Activated naive CD4-positive, alpha-beta T cell treated with anti-CD3 and anti-CD28 coated beads, Interleukin-2, amount 50 U/mL, for 24 hours (primary cell): ENCODE results near the gene SULT2B1.
A peak's percentile ranks its signal among the peaks of the same experiment; 100 is the strongest.

Experiments
- H3K27ac Mint-ChIP-seq: one replicate; pipeline ENCODE4 v1.8.0; 2021; ENCODE audit warnings: mild to moderate bottlenecking, mixed read lengths
- H3K27me3 Mint-ChIP-seq: one replicate; pipeline ENCODE4 v1.8.0; 2021; ENCODE audit warnings: mixed read lengths
- H3K36me3 Mint-ChIP-seq: one replicate; pipeline ENCODE4 v1.8.0; 2021; ENCODE audit warnings: mixed read lengths
- H3K4me1 Mint-ChIP-seq: one replicate; pipeline ENCODE4 v1.8.0; 2021; ENCODE audit warnings: mixed read lengths
- H3K4me3 Mint-ChIP-seq: one replicate; pipeline ENCODE4 v1.8.0; 2021; ENCODE audit warnings: mild to moderate bottlenecking, mixed read lengths
- H3K9me3 Mint-ChIP-seq: one replicate; pipeline ENCODE4 v1.8.0; 2021; ENCODE audit warnings: mixed read lengths

Gene SULT2B1

DNA sequence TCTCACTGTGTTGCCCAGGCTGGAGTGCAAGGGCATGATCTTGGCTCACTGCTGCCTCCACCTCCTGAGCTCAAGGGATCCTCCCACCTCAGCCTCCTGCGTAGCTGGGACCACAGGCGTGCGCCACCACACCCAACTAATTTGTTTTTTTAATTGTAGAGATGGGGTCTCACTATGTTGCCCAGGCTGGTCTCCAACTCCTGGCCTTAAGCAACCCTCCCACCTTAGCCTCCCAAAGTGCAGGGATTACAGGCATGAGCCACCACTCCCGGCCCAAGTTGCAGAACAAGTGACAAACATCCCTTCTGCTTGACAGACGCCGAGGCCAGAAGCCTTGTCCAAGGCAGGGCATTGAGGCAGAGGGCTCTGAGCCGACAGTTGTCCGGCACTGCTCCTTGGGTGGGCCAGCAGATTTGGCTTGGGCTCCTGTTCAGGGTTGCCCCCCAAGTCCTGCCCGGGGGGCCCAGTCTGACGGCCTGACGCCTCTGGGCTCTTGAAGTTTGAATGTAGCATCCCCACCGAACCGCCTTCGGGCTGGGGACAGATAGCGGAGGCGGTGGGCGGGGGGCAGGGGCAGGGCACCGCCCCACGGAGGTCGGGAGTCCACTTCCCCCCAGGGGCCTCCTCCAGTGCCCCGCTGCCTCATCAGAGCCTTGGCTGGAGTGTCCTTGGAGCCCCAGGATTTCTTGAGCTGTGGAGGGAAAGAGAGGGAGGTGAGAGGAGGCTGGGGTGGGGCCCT is 48.9 kb downstream of the SULT2B1 start:
- no peaks in the 10 kb centered on the region for H3K4me1 Mint-ChIP-seq
- H3K4me3 Mint-ChIP-seq: no peak overlapping the region
- no peaks in the 10 kb centered on the region for H3K27me3 Mint-ChIP-seq
- H3K36me3 Mint-ChIP-seq: no peaks in the 10 kb centered on the region
- no peak overlapping the region for H3K27ac Mint-ChIP-seq
- H3K9me3 Mint-ChIP-seq: no peaks in the 10 kb centered on the region

DNA sequence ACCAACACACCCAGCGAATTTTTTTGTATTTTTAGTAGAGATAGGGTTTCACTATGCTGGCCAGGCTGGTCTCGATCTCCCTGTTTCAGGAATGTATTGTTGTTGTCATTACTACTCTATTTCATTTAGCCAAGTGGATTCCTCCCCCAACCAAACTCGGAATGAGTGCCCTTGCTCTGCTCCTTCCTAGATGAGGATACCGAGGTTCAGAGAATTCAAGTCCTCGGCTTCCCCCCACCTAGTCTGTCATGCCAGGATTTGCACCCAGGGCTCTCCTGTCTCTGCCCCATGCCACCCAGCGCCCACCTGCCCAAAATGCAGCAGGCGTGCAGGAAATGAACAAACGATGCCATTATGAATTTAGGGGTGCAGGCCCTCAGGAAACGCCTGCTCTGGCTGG is 51.0 kb downstream of the SULT2B1 start:
- Mint-ChIP-seq H3K4me1 (no peaks in the 10 kb centered on the region), H3K4me3 (no peak overlapping the region), H3K9me3 (no peaks in the 10 kb centered on the region), H3K36me3 (no peaks in the 10 kb centered on the region), H3K27me3 (no peaks in the 10 kb centered on the region), H3K27ac (no peak overlapping the region)

DNA sequence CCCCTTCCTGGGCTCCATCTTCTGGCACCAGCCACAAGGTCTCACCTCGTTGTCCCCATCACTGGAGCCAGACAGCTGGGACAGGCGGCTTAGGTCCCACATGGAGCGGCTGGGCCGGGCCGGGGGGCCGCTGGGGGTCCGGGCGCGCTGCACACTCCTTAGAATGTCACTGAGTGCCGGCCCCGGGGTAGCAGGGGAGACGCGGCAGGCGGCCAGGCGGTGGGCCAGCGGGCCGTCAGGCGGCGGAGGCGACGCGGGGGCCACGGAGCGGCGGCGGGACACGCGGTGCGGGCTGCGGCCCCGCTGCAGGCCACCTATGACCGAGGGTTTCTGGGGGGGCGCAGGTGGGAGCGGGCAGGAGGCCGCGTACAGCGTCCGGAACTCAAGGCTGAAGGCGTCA is 51.5 kb downstream of the SULT2B1 start:
- no peak overlapping the region for H3K4me3 Mint-ChIP-seq
- no peaks in the 10 kb centered on the region for H3K4me1 Mint-ChIP-seq
- no peaks in the 10 kb centered on the region for H3K9me3 Mint-ChIP-seq
- H3K27me3 Mint-ChIP-seq: no peaks in the 10 kb centered on the region
- H3K27ac Mint-ChIP-seq: no peak overlapping the region
- no peaks in the 10 kb centered on the region for H3K36me3 Mint-ChIP-seq

DNA sequence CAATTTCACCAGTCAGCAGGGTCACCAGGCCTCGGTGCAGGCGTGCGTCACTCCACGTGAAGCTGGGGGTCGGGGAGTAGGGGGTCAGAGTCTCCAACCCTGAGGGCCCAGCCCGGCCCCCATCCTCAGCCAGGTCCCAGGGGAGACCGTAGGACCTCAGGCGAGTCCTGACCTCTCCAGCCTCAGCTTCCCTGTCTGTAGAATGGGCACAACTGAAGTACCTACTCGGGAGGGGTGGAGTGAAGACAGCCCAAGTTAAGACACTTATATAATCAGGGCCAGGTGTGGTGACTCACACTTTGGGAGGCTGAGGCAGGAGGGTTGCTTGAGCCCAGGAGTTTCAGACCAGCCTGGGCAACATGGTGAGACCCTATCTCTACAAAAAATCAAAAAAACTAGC is 51.9 kb downstream of the SULT2B1 start:
- no peaks in the 10 kb centered on the region for H3K27me3 Mint-ChIP-seq
- H3K4me1 Mint-ChIP-seq: peaks cover 2% of the 10 kb centered on the region

DNA sequence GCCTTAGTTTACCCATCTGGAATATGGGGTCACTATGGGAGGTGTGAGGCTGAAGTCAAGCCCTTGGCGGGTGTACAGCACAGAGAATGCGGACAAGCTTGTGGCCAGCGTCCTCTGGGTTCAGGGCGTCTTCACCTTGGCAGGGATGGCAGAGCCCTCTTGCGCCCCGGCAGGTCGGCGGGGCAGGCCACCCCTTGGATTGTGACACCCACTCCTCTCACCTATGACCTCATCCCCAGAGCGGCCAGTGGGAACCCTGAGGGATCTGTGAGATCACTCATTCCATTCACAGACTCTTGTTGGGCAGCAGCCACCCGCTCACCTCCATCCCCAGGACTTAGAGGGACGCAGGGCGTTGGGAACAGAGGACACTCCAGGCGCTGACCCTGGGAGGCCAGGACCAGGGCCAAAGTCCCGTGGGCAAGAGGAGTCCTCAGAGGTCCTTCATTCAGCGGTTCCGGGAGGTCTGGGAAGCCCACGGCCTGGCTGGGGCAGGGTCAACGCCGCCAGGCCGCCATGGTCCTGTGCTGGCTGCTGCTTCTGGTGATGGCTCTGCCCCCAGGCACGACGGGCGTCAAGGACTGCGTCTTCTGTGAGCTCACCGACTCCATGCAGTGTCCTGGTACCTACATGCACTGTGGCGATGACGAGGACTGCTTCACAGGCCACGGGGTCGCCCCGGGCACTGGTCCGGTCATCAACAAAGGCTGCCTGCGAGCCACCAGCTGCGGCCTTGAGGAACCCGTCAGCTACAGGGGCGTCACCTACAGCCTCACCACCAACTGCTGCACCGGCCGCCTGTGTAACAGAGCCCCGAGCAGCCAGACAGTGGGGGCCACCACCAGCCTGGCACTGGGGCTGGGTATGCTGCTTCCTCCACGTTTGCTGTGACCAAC is 54.7 kb downstream of the SULT2B1 start, which contains the start of gene SPACA4:
Gene SPACA4 (plus strand): TSS at position 280 of the 896 bp plus-strand sequence. CDS start 237 bp downstream, at position 517.
- Mint-ChIP-seq H3K36me3 (no peaks in the 10 kb centered on the region), H3K4me3 (no peak within 1 kb of the TSS), H3K27me3 (no peaks in the 10 kb centered on the region), H3K4me1 (peaks cover 4% of the 10 kb centered on the region), H3K9me3 (no peaks in the 10 kb centered on the region), H3K27ac (no peak within 1 kb of the TSS)

More for the DNA sequence above, 51.9 kb downstream of the SULT2B1 start:
- H3K4me3 Mint-ChIP-seq: no peak overlapping the region
- no peaks in the 10 kb centered on the region for H3K9me3 Mint-ChIP-seq
- no peak overlapping the region for H3K27ac Mint-ChIP-seq
- H3K36me3 Mint-ChIP-seq: no peaks in the 10 kb centered on the region

DNA sequence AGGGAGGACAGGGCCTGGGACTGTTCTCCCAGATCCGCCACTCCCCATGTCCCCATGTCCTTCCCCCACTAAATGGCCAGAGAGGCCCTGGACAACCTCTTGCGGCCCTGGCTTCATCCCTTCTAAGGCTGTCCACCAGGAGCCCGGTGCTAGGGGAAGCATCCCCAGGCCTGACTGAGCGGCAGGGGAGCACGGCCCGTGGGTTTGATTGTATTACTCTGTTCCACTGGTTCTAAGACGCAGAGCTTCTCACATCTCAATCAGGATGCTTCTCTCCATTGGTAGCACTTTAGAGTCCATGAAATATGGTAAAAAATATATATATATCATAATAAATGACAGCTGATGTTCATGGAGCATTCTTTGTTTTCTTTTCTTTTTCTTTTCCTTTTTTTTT is 55.4 kb downstream of the SULT2B1 start:
- Mint-ChIP-seq H3K9me3 (no peaks in the 10 kb centered on the region), H3K36me3 (no peaks in the 10 kb centered on the region), H3K4me1 (peaks cover 4% of the 10 kb centered on the region), H3K27ac (no peak overlapping the region), H3K4me3 (no peak overlapping the region), H3K27me3 (no peaks in the 10 kb centered on the region)

DNA sequence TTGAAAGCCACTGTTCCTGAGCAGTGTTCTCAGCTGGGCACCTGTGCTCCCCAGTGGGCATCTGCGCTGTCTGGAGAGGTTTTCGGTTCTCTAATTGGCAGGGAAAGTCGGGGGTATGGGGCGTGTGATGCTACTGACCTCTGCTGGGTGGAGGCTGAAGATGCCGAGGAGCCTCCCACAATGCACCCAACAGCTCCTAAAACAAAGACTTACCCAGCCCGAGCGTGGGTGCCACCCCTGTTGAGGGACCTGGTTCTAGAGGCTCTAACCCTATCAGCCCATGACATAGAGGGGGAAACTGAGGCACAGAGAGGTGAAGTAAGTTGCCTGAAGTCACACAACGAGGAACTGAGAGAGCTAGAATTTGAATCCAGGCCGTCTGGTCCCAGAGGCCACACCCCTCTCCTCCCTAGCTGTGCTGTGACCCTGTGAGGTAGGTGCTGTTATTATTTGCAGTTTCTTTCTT is 56.9 kb downstream of the SULT2B1 start:
- no peak overlapping the region for H3K4me3 Mint-ChIP-seq
- H3K36me3 Mint-ChIP-seq: no peaks in the 10 kb centered on the region
- no peak overlapping the region for H3K27ac Mint-ChIP-seq
- peaks cover 6% of the 10 kb centered on the region for H3K4me1 Mint-ChIP-seq
- no peaks in the 10 kb centered on the region for H3K27me3 Mint-ChIP-seq
- no peaks in the 10 kb centered on the region for H3K9me3 Mint-ChIP-seq

DNA sequence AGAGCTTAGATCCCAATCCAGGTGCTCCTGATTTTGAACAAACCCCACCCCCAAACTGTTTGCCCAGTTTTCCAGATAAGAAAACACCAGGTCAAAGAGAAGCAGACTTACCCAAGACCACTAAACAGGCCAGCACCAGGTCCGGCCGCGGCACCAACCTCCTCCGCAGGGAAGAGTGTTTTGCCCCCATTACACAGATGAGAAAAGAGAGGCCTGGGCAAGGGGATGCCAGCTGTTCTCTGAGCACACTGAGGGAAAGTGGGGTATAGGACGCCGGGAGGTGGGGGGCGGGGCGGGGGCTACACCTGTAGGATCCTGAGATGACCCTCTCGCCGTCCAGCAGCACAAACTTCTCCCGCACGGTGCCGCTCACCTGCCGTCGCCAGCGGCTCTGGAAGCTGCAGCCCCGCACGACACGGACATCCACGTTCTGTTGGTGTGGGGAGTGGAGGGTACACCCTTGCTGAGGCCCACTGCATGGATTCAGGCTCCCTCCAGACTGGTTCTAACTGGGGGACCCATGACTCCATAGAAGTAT is 57.7 kb downstream of the SULT2B1 start:
- no peak overlapping the region for H3K4me3 Mint-ChIP-seq
- peaks cover 10% of the 10 kb centered on the region for H3K4me1 Mint-ChIP-seq
- H3K9me3 Mint-ChIP-seq: no peaks in the 10 kb centered on the region
- H3K27ac Mint-ChIP-seq: no peak overlapping the region
- H3K36me3 Mint-ChIP-seq: no peaks in the 10 kb centered on the region
- no peaks in the 10 kb centered on the region for H3K27me3 Mint-ChIP-seq

DNA sequence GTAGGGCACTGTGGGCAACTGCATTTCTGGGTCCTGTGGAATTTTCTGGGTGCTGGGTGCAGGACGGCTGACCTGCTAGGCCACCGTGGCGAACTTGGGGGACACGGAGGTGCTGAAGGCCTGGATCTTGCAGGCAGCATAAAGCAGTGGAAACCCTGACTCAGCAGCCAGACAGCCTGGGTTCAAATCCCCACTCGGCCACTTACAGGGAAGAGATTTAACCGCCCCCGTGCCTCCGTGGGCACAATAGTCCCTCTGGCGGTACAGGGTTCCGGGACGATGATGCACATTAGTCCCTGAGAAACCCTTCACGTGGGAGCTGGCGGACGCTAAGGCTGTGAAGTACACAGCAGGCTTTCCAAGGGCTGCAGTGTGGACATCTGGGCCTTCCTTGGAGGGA is 59.9 kb downstream of the SULT2B1 start:
- Mint-ChIP-seq H3K27me3 (no peaks in the 10 kb centered on the region), H3K4me1 (peaks cover 16% of the 10 kb centered on the region), H3K27ac (peak overlapping the region; percentile 65), H3K36me3 (peaks cover 9% of the 10 kb centered on the region), H3K4me3 (no peak overlapping the region), H3K9me3 (no peaks in the 10 kb centered on the region)

DNA sequence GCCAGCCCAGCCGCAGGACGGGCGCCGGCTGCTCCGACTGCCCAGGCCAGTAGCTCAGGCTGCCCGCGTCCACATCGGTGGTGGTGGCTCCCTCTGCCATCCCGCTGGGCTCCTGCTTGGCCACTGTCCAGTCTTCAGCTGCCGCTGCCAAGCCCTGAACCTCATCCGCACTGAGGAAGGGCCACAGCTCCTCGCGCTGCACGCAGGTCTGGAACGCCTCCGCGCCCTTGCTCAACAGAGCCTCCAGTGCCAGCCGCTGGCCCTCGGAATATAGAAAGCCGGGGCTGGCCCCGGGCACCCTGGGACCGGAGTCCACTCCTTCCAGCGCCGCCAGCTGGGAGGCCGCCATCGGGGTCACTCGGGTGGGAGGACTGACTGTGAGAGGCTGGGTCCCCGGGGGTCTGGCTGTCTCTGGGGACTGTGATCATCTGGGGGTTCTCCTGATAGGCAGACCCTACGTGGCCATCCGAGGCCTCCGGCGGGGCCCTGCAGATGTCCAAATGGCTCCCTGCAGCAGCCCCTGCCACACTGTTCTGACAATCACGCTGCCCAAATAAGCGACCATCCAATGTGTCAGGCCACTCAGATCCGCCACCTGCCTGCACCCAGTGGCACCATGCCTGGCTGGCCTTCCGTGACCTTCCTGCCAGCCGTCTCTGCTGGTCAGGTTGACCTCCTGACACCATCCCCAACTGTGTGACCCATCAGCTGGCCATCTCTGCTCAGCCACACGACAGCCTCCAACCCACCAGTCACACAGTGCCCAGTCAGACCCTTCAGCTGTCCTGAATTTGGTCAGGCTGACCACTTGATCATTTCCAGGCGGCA is 61.3 kb downstream of the SULT2B1 start:
- Mint-ChIP-seq H3K27me3 (no peaks in the 10 kb centered on the region), H3K9me3 (no peaks in the 10 kb centered on the region), H3K4me1 (peaks cover 22% of the 10 kb centered on the region), H3K27ac (peak overlapping the region; percentile 15), H3K4me3 (no peak overlapping the region), H3K36me3 (peaks cover 19% of the 10 kb centered on the region)

DNA sequence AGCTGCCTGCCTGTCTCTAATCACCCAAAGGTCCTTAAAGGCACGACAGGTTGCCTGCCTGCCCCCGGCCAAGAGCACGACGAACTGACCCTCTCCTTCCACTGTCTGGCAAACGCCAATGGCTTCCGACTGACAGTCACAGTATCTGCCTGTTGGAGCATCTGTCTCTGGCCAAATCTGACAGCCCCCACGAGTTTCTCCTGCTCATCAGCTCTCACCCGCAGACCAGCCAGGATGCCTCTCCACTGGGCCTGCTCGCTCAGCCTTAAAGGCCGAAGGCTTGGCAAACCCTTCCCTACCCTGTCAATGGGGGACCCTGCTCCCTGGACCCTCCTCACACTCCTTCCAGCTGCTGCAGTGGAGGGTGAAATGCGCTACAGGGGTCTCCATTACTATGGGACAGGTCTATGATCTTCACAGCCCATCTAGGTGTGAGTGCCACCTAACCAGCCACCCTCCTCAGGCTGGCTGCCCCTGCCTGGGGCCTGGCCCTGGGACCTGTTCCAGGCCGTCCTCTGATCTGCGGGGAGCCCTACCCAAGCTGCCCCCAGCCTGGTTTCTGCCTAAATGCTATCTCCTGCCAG is 62.0 kb downstream of the SULT2B1 start:
- Mint-ChIP-seq H3K27ac (peak overlapping the region; percentile 77), H3K4me3 (no peak overlapping the region), H3K36me3 (peaks cover 24% of the 10 kb centered on the region), H3K27me3 (no peaks in the 10 kb centered on the region), H3K4me1 (peaks cover 19% of the 10 kb centered on the region), H3K9me3 (no peaks in the 10 kb centered on the region)

DNA sequence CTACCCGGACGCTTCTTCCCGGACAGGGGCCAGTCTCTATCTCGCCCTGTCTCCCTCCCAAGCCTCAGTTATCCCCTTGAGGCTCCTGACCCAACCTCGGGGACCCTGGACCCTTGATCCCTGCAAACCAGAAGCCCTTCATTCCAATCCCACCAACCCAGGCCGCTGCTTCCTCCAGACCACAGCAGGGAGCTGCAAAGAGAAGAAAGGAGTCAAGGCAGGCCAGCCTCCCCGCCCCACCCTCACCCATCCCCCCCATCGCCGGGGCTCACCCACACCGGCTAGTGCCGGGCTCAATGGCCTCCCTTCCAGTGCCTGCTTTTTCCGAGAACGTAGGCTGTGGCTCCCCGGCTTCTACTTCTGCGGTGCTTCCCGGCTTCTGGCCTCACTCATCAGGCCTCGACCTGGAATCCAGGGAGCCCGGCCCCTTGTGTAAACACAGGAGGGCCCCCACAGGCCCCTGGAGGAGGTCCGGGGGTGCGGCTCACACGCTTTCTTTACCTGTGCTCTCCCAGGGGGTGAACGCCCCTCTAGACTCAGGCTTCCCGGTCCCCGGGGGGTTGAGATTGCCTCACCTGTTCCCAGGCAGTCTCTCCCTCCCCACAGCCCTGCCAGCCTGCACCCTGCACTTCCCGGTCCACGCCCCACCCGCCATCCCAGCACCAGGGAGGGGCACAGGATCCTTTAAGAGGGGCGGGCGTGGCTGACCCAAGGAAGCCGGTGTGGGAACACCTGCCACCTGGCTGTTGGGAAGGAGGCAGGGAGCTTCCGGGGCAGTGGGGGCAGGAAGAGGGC is 62.7 kb downstream of the SULT2B1 start, which contains the start of gene FAM83E:
Gene FAM83E (minus strand): TSS at position 641 of the 795 bp plus-strand sequence. CDS start 1,704 bp downstream, outside the sequence.
- Mint-ChIP-seq H3K4me3 (peak within 1 kb of the TSS; percentile 96), H3K9me3 (no peaks in the 10 kb centered on the region), H3K4me1 (peaks cover 21% of the 10 kb centered on the region), H3K36me3 (peaks cover 26% of the 10 kb centered on the region), H3K27me3 (no peaks in the 10 kb centered on the region), H3K27ac (peak within 1 kb of the TSS; percentile 77)

DNA sequence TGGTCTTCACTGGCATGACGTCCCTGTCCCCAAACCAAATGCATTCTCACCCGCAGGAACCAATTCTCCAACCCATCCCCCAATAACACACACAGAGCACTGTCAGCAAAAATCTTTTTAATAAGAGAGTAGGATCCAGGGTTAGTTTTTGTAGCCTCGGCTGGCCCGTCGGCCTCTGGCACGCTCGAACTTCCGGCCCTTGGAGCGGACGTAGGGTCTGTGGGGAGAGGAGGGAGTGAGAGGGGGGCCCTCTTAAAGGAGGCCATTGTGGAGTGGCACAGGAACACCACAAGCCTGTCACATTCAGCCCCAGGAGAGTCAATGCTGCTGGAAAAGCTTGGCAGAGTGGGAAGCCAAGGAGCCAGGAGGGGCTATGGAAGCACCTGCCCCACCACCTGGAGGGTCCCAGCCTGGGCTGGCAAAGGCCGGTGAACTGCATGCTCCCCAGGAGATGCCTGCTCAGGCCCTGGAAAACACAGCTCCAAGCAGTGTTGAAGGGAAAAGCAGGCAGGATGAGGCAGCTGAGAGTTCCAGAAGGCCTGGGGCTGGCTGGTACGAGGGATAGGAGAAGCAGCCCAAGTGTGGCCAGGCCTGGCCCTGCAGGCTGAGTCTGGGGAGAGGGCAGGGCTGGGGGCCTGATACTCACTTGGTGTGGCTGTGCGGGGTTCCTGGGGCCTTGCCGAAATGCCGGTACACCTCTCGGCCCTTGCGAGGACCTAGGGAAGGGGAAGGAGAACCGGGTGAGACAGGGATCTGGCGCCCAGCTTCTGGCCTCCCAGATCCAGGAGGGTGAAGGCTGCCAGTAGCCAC is 63.5 kb downstream of the SULT2B1 start:
- Mint-ChIP-seq H3K4me1 (peaks cover 28% of the 10 kb centered on the region), H3K27me3 (no peaks in the 10 kb centered on the region), H3K27ac (peak overlapping the region; percentile 72), H3K4me3 (peak overlapping the region; percentile 96), H3K9me3 (no peaks in the 10 kb centered on the region), H3K36me3 (peaks cover 28% of the 10 kb centered on the region)
